Measurements from ENCODE around the gene EPHA10.
"Not testable (repeated sequence)": the region's sequence is repeated elsewhere in the genome, so short reads cannot be mapped to it uniquely, and the experiment has no call there.

EPHA10 gene

DNA sequence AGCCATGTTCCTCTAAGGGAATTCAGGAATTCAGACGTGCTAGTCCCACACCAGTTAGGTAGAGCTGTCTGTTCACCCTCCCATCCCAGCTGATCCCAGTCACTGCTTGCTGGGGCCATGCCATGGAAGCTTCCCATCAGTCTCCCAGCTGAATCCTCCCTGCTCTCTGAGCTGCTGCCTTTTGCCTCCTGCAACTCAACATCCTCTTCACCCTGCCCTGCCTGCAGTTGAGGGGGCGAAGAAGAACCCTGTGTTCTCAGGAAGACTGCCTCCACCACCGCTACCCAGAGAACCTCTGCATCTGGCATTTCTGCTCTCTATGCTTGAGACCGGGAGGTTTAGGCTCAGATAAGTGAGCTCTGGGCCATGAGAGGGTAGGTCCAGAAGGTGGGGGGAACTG lies 56.4 kb downstream of the EPHA10 start:
- no peak for DNase-seq

DNA sequence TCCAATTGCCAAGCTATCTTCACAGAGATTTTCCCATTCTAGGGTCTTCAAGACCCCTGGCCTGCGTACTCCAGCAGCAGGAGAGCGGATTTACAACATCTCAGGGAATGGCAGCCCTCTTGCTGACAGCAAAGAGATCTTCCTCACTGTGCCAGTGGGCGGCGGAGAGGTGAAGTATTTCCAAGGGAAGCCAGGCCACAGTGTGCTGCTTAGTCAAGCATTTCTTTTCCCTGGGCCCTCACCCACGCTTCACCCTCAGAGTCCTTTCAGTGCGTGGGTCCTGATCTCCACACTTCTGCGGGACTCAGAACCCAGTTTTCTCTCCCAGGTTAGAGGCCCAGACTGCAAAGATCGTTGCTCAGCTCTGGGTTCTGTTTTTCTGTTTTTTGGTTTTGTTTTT lies 59.5 kb downstream of the EPHA10 start:
- no peak for DNase-seq

DNA sequence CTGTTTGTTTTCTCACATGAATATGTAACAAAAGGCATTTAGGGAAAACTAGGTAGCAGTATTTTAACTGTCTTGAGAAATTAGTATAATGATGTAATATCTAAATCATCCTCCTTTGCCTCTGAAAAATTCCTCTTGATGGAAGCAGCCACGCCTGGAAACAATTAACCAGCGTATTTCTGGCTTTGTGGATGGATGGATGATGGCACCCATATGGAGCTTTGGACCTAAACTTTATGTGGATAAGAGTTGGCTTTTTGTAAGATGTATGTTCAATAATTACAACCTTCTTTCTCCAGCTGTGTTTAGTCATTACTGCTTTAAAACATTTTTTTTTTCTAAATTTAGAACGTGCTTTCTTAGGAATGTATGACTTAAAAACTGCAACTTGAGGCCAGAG lies 60.0 kb downstream of the EPHA10 start:
- DNase-seq = no peak

DNA sequence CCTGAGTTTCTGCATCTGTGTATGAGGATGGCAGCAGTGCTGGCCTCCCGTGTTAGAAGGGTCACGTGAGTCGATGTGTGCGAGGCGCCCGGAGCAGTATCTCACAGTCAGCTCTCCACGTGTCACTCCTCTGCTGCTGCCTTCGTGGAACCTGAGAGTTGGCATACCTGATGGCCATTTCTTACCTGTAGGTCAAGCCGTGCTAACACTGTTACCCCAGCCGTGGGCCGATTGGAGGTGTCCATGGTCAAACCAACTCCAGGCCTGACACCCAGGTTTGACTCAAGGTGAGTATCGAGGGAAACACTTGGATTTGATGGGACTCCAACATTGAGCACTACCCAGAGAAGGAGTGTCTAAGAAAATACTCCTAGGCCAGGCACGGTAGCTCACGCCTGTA lies 61.9 kb downstream of the EPHA10 start:
- DNase-seq = no peak

DNA sequence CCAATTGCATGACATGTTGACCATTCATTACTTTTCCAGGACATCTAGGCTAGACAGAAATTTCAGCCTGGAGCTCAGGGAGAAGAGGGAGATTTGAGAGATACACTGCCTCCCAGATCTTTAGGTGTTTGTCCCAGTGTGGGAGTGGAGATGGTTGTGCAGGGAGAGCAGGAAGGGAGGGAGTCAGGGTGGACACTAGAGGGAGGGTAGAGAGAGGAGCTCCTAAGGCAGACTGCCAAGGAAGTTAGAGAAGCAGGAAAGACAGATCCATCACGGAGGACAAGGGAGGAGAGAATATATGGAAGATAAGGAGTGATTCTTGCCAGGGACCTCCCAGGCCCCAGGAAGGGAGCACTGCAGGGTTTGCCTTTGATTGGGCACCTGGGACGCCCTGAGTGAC lies 63.9 kb downstream of the EPHA10 start:
- no peak for DNase-seq

DNA sequence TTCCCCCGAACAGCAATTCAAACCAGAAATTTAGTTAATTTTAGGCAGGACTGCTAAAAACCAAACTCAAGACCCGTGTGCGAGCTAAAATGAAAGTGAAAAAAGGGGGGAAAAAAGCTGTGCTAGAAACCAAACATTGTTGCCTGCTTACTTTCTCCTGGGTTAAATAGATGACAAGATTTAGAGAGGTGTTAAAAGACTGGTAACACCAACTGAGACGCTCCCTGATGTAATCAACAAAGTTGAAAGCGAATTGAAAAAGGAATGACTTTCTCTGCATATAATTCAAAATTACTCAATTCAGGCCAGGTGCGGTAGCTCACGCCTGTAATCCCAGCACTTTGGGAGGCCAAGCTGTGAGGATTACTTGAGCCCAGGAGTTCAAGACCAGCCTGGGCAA lies 65.8 kb downstream of the EPHA10 start:
- DNase-seq = peak; percentile 10

DNA sequence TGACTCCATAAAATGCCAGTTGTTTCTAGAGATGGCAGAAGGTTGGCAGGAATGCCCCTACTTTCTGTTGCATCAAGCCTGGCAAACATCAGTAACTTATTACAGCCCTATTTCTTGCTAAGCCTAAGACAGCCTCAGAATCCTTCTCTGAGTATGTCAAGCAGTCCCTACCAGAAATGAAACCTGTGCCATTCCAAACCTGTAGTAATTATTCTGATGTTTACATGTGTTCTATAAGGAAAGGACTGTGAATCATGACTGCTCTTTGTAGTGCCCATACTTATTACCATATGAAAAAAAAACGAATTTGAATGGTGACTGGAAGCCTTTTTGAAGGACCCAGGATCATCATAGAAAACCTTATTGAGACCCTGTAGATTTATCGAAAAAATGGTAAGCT lies 67.2 kb downstream of the EPHA10 start:
- DNase-seq = no peak

DNA sequence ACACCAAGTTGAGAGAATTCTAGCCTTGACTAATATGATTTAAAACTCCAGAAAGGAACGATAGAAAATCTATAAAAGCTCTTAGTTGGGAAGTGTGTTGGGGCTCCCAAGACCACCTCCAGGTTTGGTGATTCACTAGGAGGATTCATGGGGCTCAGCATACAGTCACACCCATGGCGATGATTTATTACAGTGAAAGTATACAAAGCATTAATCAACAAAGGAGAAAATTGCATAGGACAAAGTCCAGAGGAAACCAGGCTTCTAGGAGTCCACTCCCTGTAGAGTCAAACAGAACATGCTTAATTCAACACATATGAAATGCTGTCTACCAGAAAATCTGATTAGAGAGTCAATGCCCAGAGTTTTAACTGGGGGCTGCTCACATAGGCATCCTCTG lies 67.8 kb downstream of the EPHA10 start:
- no peak for DNase-seq

DNA sequence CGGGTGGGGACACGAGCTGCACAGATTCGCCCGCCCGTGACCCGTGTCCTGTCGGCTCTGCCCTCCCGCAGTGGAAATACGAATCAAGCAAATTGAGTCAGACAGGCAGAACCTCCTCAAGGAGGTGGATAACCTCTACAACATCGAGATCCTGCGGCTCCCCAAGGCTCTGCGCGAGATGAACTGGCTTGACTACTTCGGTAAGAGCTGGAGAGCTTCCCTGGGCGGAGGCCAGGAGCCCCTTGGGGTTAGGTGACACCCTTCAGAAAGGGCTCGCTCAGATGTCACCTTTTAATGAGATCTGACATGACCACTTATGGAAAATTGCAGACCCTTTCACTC lies 72.1 kb downstream of the EPHA10 start:
- no peak for DNase-seq

DNA sequence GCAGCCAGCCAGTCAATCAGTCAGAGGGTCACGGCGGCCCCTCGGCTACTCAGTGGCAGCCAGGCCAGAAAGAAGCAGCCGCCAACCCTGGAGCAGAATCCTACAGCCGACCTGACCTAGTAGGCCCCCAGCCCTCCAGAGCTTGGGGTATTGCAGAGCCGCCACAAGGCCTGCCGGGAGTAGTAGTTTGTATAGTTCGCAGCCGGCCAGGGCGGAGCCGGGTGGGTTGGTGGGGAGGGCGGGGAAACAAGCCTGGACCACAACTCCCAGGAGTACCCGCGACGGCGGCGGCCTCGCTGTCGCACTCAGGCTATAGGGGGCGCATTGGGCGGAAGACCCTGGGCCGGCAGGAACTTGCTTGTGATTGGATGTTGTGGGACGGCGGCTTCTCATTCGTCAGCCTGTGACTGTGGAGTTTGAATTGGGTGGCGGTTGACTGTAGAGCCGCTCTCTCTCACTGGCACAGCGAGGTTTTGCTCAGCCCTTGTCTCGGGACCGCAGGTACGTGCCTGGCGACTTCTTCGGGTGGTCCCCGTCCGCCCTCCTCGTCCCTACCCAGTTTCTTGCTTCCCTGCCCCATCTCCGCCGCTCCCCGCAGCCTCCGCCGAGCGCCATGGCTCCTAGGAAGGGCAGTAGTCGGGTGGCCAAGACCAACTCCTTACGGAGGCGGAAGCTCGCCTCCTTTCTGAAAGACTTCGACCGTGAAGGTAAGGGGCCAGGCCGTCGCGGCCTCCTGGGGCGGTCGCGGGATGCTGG lies 72.7 kb downstream of the EPHA10 start, which contains the start of gene CDCA8:
TSS of gene CDCA8 (plus strand) at position 439 of the 756 bp plus-strand sequence. CDS start at position 614, 175 bp downstream.
- peak; percentile 99 for DNase-seq

DNA sequence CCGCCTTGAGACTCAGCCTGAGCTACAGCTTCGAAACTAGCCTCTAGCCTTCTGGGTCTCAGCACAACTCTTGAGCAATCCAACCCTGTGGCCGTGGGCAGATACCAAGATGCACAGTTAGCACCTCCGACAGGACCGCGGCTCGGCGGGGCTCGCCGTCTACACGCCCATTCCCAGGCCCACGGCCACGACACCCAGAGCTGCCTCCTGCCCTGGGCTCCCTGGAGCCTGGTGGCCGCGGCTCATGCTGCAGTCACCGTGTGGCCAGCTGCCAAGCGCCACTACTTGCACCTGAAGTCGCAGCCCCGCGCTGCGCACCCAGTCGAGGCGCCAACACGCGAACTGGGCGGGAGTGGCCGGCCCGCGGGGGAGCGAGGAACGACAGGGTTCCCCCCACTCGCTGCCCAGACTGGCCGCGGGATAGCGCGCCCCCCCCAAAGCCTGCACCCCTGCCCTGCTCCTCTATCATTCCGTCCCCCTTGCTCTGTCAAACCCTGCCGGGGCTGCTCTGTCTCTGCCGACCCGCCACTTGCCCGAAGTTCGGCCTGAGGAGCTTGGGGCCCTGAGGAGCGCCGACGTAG lies 73.3 kb downstream of the EPHA10 start:
- peak; percentile 15 for DNase-seq

DNA sequence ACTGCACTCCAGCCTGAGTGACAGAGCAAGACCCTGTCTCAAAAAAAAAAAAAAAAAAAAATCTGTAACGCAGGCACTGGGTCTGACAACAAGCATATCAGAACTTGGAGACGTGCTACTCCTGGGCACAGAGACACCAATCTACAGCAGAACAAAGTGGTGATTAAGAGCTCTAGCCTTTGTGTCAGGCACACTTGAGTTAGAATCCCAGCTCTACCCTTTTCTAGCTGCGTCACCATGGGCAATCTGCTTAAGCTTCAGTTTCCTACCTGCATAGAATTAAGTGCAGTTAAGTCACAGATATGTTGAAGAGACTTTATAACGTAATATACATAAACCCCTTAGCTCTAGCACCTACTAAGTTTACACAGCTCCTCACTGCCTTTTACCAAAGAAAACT lies 76.0 kb downstream of the EPHA10 start:
- DNase-seq = no peak

DNA sequence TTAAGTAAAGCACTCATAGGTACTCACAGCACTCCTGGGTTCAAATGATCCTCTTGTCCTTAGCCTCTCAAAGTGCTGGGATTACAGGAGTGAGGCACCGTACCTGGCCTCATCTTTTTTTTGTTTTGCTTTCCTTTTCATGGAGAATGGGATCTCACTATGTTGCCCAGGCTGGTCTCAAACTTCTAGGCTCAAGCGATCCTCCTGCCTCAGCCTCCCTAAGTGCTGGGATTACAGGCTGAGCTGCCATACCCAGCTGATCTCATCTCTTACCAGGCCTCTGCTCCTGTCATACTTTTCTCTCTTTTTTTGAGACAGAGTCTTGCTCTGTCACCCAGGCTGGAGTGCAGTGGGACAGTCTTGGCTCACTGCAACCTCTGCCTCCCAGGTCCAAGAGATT lies 77.2 kb downstream of the EPHA10 start:
- not testable (repeated sequence) for DNase-seq

DNA sequence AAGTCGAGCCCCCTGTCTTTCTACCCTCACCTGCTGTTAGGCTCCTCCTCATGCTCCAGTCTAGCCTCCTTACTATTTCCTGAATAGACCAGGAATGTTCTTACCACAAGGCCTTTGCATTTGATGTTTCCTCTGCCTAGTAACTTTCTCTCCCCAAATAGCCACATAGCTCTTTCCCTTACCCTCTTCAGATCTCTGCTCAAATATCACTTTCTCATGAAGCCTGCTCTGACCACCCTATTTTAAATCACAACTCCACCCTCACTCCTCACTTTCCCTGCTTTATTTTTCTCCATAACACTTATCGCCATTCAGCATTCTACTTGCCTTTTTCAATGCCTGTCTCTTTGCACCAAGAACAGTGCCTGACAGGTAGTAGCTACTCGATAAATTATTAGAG lies 79.2 kb downstream of the EPHA10 start:
- DNase-seq = no peak

DNA sequence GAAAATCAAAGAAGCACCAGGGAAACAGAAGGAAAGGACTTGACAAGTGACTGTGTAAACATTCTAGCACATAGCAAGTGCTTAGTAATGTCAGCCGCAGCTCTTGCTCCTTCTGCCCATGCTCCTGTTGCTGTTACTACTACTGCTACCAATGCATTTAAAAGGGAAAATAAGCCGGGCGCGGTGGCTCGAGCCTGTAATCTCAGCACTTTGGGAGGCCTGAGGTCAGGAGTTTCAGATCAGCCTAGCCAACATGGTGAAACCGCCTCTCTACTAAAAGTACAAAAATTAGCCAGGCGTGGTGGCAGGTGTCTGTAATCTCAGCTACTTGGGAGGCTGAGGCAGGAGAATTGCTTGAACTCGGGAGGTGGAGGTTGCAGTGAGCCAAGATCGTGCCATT lies 80.7 kb downstream of the EPHA10 start:
- not testable (repeated sequence) for DNase-seq

DNA sequence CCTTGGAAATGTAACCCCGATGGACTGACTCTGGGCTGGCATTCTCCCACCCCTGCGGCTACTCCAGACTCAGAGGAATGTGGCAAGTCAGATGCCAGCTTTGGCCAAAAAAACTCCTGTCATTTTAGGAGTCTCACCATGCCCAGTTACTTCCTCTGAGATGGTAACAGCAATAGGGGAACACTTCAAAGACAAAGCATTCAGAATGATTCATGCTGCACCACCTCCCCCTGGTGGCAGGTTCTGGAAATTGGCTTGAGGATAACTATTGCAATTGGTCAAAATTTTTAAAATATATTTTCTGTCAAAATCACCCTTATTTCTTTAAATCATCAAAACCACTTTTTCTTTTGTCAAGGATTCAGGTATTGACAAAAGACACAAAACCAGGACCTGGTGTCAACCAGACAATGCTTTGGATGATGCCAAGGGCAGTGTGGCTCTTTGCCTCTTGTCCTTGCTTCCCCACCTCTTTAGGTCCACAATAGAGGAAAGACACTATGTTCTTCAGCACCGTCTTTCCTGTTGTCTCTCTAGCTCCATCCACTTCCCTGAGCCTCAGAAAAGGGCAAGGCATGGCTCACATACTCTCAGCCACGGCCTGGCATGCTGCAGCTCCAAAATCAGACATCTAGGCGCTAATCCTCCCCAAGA lies 82.5 kb downstream of the EPHA10 start:
- DNase-seq = peak; percentile 81

DNA sequence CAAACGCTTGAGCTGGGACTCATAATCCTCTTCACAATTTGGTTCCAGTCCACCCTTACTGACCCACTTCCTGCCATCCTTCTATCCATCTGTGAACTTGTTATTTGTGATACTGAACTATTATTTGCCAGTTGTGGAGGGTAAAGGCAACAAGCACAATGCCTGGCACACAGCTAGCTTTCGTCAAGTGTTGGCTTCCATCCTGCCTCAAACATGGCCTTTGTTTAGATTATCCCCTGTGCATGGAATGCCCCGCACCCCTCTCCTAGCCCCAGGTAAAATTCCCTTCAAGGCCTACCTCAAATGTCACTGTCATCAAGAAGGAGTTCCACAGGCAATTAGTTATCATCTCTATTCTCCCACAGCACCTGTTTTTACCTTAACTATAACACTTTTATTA lies 84.0 kb downstream of the EPHA10 start:
- no peak for DNase-seq

DNA sequence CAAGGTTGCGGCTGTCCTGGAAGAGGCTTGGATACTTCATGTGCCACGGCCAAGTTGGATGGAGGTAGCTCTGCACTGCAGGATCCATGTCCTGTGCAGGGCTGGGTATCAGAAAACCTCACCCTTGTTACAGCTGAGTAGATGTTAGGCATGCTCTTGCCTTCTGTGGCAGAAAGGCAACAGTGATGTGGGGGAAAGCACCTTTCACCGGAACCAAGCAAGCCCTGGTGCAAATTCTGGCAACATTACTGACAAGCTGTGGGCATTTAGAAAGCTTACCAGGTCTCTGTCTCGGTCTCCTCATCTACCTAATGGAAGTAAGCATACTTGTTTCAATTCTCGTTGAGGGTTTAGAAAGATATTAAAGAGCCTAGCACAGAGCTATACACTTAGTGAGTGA lies 87.1 kb downstream of the EPHA10 start:
- DNase-seq = no peak

DNA sequence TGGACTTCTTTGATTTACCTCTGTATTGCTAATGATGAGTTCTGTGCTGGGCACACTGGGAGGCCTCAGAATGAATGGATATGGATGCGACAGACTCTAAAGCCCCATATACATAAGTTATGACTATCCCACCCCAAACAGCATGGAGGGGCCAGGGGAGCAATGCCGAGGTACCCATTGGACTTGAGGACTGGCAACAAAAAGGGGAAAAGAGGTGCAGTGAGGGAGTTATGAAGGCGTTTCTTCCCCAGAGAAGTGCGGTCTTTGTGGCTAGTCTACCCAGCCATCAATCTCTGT lies 87.8 kb downstream of the EPHA10 start:
- DNase-seq = no peak

DNA sequence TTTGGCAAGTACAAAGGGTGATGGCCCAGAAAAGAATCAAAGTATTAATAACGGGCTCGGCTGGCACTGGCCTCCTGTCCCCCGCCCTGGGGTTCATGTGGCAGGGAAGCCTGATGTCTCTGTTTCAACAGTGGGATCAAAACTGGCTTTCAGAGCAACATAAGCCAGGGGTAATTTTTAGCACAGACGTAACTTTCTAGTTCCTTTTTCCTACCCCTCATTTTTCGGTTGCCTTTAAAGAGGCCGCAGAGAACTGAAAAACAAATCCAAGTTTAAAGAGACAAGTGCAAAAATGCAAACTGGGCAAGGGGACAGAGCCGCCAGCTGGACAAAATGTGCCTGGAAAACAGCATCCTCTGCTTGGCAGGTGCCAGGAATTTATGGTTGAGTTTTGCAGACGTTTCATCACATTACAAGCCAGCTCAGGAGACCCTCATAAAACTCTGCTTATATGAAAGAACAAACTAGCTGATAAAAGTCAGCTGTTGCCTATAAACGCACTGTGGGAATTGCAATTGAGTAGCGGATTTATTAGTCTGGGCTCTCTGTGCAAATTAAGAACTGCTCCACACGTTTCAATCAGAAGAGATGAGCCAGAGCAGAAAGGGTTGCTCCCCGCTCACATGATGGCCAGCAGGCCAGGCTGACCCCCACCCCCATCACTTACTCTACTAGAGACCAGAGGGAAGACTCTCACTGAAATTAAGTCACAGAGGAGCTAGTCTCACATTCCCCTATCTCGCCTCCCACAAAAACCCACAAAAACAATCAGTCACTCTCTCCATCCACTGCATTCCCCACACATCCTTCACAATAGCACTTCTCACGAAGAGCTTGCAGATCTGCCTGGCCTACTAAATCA lies 88.4 kb downstream of the EPHA10 start:
- DNase-seq = no peak

DNA sequence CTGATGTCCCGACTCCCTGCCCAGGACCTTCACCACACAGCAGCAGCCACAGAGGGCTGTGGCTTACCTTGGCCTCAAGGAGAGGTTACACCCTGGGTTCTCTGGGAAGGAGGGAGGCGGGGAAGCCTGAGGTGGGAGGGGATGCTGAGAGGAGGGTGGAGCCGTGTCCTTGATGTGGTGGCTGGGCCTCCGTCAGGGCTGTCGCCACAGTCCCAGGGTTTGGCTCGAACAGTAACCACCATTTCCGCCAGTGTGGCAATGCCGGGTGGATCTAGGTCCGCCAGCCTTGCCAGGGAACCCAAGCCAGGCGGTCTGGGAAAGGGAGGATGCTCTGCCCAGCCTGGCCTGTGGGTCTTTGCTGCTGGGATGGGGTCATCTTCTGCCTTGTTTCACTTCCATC lies 91.0 kb downstream of the EPHA10 start:
- peak; percentile 73 for DNase-seq

DNA sequence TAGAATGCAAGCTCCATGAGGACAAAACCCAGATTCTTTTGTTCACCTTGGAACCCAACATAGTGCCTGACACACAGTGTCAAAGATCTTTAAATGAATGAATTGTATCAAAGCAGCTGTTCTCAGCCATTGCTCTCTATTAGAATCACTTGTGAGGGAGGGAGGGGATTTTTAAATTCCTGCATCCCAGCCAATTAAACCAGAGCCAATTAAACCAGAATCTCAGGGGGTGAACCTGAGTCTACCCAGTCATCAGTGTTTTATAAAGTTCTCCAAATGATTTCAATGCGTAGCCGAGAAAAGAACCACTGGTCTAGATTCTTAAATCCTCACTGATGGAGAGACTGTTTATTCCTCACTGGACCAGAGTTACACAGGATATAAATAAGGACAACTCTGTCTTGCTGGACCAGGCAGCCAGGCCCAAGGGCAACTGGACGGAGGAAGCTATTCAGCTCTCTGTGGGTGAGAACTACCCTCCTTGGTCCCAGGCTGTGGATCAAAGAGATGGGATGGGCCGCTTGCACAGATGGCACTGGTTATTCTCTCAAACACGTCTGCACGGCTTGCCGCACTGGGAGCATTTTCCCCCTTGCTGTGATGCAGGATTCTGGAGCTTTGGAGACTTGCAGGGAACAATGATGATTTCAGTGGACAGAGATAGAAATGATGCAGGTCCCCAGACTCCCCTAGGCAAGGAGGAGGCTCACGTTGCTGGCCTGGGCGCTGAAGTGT lies 92.6 kb downstream of the EPHA10 start:
- no peak for DNase-seq

DNA sequence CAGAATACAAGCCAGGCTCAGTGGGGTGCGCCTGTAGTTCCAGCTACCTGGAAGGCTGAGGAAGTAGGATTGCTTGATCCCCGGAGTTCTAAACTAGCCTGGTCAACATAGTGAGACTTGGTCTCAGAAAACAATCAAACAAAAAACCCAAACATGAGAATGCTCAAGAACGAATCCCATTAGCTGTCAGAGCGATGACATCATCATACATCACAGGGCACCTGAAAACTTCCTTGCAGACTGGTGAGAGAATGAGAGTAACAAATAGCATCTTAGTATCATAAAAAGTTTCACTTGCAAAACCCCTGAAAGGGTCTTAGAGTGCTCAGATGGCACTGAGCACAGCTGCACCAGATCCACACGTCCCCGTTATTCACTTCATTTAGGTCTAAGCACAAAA lies 93.7 kb downstream of the EPHA10 start:
- no peak for DNase-seq
